ENCODE measurements around the gene CNTRL.

- TF ChIP-seq POLR2AphosphoS5 (IDR thresholded peaks at IDR 0.05; ENCODE audit: low read depth, low read length) (peak; percentile 87), TAF1 (IDR thresholded peaks at IDR 0.05; ENCODE audit: borderline replicate concordance, low read depth, low read length) (peak; percentile 70)
Observed at GRCh38 chr9:121074370-121075250, at the start of gene CNTRL.

All from GM12892 (cell line).